Measurements from ENCODE around the gene AGPAT1. TPM values are rescaled to one million over a fixed set of nuclear protein-coding genes. Genes with fewer than 3 reads are reported as not detected.
"Not testable (repeated sequence)": the region's sequence is repeated elsewhere in the genome, so short reads cannot be mapped to it uniquely, and the experiment has no call there.

Gene AGPAT1
- total RNA-seq, 6 donors from 2014 or later: 25.9 to 54.5 (median 32.6) TPM

DNA sequence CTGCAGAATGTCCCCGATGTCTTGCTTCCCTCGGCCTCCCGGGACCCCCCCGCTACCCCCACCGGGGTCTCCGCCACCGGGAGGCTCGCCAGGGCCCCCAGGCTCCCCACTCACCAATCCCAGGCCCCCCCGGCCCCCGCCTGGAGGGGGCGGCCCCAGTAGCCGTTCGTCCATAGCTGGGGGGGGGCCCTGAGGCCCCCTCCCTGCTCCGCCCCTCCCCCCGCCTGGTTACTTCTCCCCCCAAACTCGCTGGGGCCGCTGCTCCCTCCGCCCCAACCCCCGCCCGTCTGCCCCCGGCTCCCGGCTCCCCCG, 13.8 kb upstream of the AGPAT1 start:
- Histone ChIP-seq H3K4me1 (peaks cover 69 to 81% (median 77%) of the 10 kb centered on the region in 4 donors), H3K9me3 (no peaks in the 10 kb centered on the region)

DNA sequence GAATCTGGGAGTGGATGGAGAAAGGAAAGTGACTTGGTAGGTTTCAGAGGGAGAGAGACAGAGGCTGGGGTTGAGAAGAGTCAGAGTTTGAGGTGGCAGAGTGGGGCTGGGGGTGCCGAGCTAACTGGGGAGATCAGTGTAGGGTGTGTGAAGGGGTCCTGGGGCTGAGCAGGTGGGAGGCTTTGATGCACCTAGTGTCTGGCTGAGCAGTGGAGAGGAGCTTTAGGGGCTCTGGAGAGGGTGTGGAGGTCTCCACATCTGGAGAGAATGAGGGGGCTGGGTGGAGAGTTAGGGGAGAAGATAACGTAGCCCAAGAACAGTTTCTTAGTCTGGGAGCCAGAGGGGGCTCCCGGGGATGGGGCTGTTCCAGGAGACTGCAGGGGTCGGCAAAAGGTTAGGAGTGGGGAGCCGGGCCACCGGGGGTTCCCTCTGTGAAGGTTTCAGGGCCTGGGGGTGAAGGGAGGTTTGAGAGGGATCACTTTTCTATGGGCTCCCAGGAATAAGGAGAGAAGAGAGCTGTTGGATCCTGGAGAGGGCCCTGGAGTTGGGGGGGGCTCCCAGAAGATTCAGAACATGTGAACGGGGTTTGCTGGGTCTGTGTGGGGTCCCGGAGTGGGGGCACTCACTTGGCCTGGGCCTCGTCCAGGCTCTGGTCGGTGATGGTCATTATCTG, 13.3 kb upstream of the AGPAT1 start:
- Histone ChIP-seq H3K36me3 (peaks cover 0 to 24% (median 12%) of the 10 kb centered on the region in 4 donors), H3K4me1 (peaks cover 68 to 81% (median 77%) of the 10 kb centered on the region in 4 donors), H3K27me3 (no peaks in the 10 kb centered on the region), H3K4me3 (peak overlapping the region; percentile 72 to 96 (median 83)), H3K9me3 (no peaks in the 10 kb centered on the region), H3K27ac (peak overlapping the region; percentile 93 to 98 (median 96))
- no peak for TF ChIP-seq EP300 (IDR thresholded peaks at IDR 0.05)
- no peak for TF ChIP-seq POLR2AphosphoS5 (IDR thresholded peaks at IDR 0.05)
- no peak for TF ChIP-seq POLR2A (IDR thresholded peaks at IDR 0.05)
- TF ChIP-seq, protein P1, sequence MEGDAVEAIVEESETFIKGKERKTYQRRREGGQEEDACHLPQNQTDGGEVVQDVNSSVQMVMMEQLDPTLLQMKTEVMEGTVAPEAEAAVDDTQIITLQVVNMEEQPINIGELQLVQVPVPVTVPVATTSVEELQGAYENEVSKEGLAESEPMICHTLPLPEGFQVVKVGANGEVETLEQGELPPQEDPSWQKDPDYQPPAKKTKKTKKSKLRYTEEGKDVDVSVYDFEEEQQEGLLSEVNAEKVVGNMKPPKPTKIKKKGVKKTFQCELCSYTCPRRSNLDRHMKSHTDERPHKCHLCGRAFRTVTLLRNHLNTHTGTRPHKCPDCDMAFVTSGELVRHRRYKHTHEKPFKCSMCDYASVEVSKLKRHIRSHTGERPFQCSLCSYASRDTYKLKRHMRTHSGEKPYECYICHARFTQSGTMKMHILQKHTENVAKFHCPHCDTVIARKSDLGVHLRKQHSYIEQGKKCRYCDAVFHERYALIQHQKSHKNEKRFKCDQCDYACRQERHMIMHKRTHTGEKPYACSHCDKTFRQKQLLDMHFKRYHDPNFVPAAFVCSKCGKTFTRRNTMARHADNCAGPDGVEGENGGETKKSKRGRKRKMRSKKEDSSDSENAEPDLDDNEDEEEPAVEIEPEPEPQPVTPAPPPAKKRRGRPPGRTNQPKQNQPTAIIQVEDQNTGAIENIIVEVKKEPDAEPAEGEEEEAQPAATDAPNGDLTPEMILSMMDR (IDR thresholded peaks at IDR 0.05): no peak
- WGBS, 2 donors: 4 to 5% methylated on average over 8 to 10 of the region's 10 CpGs
- DNase-seq (no peak), ATAC-seq (ENCODE audit: low FRiP score in 2 of 2) (no peak)

More for the DNA sequence above, 13.8 kb upstream of the AGPAT1 start:
- Histone ChIP-seq H3K36me3 (peaks cover 0 to 24% (median 12%) of the 10 kb centered on the region in 4 donors), H3K27me3 (no peaks in the 10 kb centered on the region), H3K4me3 (peak overlapping the region; percentile 72 to 96 (median 83)), H3K27ac (peak overlapping the region; percentile 93 to 98 (median 96))
- peak in 1 of 2 donors; percentile 10 for ATAC-seq (ENCODE audit: low FRiP score in 2 of 2)
- no peak for TF ChIP-seq POLR2A (IDR thresholded peaks at IDR 0.05)
- TF ChIP-seq, protein P1 (IDR thresholded peaks at IDR 0.05): no peak
- TF ChIP-seq POLR2AphosphoS5 (IDR thresholded peaks at IDR 0.05): no peak
- no peak for TF ChIP-seq EP300 (IDR thresholded peaks at IDR 0.05)
- DNase-seq: peak in 1 of 2 donors; percentile 89
- 19% methylated on average over 4 of the region's 23 CpGs; no CpG with 5 or more reads in 1 of the 2 donors for WGBS, 2 donors

DNA sequence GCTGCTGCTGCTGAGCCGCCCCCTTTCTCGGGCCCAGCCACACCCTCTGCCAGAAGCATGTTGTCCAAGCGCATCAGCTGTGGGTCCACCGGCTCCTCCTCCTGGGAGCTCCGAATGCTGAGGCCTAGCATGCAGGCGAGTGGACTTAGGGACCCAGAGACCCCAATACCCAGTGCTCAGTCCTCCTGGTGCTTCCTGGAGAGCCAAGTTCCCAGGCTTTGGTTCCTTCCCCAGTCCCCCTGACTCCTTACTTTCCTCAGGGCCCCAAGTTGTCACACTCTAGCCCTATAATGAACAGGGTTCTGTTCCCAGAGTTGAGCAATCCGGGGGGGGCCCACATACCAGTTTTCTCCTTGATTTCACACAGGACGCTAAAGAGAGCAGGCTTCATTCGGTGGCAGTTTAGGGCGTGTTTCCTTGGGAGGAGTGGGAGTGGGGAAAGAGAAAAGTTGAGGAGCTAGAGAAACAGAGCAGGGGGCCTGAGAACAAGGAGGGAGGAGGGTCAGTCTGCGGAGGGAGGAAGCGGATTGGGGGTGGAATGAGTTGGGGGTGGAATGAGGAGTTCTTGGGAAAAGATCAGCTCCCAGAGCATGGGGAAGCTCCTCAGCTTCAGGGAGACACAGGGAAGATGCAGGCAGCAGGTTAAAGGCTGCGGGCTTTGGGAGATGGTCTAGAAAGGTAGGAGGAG, 12.6 kb upstream of the AGPAT1 start:
- peak overlapping the region; percentile 5 to 96 (median 76) for H3K4me3 ChIP-seq
- H3K27me3 ChIP-seq: no peaks in the 10 kb centered on the region
- peaks cover 0 to 24% (median 12%) of the 10 kb centered on the region in 4 donors for H3K36me3 ChIP-seq
- H3K4me1 ChIP-seq: peaks cover 71 to 83% (median 81%) of the 10 kb centered on the region in 4 donors
- ATAC-seq (ENCODE audit: low FRiP score in 2 of 2) (no peak), DNase-seq (no peak)
- H3K27ac ChIP-seq: peak overlapping the region; percentile 93 to 98 (median 96)
- H3K9me3 ChIP-seq: no peaks in the 10 kb centered on the region
- TF ChIP-seq POLR2AphosphoS5 (IDR thresholded peaks at IDR 0.05): no peak
- TF ChIP-seq, protein P1 (IDR thresholded peaks at IDR 0.05): no peak
- TF ChIP-seq EP300 (IDR thresholded peaks at IDR 0.05): no peak
- no peak for TF ChIP-seq POLR2A (IDR thresholded peaks at IDR 0.05)
- 17 to 22% methylated on average over 10 to 13 of the region's 13 CpGs for WGBS, 2 donors

DNA sequence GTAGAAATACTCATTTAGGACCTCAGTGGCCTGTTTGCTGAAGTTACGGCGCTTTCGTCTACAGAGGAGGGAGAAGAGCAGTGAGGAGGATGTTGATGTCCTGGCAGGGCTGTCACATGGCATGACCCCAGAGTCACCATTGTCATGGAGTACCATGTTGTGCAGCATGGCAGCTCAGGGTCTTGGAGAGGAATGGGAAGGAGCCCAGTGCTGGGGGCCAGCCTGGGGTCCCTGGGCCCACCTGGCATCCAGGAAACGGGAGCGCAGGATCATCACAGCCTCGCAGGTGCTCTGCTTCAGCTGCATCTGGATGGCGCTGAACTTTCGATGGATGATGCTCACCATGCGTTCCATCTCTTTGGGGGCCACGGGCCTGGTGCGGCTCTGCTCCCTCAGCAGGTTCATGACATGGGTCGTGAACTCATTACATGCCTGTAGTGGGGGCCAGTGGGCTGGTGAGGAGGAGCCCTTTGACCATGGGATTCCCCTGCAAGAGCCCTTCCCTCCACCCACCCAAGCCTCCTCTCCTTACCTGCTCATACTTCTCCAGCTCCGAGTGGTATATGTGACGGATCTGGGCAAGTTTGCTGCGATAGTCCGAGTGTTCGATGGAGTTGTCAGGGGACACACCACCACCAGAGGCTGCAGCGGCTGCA, 12.0 kb upstream of the AGPAT1 start:
- WGBS, 2 donors: 77 to 78% methylated on average over 8 to 18 of the region's 18 CpGs
- Histone ChIP-seq H3K36me3 (peaks cover 0 to 25% (median 16%) of the 10 kb centered on the region in 4 donors), H3K4me3 (peak overlapping the region in 3 of 4 donors; percentile 72 to 96 (median 80)), H3K4me1 (peaks cover 66 to 80% (median 77%) of the 10 kb centered on the region in 4 donors), H3K27ac (peak overlapping the region; percentile 77 to 98 (median 95))
- not testable (repeated sequence) for ATAC-seq (ENCODE audit: low FRiP score in 2 of 2); H3K9me3 ChIP-seq; H3K27me3 ChIP-seq
- peak in 1 of 2 donors; percentile 43 for DNase-seq

All from upper lobe of left lung (tissue), 6 donors.